Activated T-helper 1 cell treated with anti-CD3 and anti-CD28 coated beads, Interleukin-12 subunit alpha, Interleukin-12 subunit beta, Interleukin-2, Interleukin-4 antibody, amounts not matched to agents 30 ng/mL and 10 ng/mL and 1 ng/mL, durations not matched to agents 14 hours and 24 hours and 36 hours (primary cell): ENCODE measurements around the gene NXPE3. TPM values are rescaled to one million over a fixed set of nuclear protein-coding genes. Genes with fewer than 3 reads are reported as not detected.
"Not testable (repeated sequence)": the region's sequence is repeated elsewhere in the genome, so short reads cannot be mapped to it uniquely, and the experiment has no call there.

Source experiments
- DNase-seq: peaks from one replicate; pipeline ENCODE4 v3.0.0; 2021; ENCODE audit warnings: low spot score
- H3K27ac Mint-ChIP-seq: one replicate; pipeline ENCODE4 v1.8.0; 2021; ENCODE audit warnings: mild to moderate bottlenecking, mixed read lengths
- H3K27me3 Mint-ChIP-seq: one replicate; pipeline ENCODE4 v1.8.0; 2022; ENCODE audit warnings: mild to moderate bottlenecking, moderate library complexity, mixed read lengths; ENCODE audit not compliant: insufficient read depth
- H3K36me3 Mint-ChIP-seq: one replicate; pipeline ENCODE4 v1.8.0; 2021; ENCODE audit warnings: low read depth, mixed read lengths
- H3K4me1 Mint-ChIP-seq: one replicate; pipeline ENCODE4 v1.8.0; 2021; ENCODE audit warnings: low read depth, mixed read lengths
- H3K4me3 Mint-ChIP-seq: one replicate; pipeline ENCODE4 v1.8.0; 2021; ENCODE audit warnings: mild to moderate bottlenecking, moderate library complexity, mixed read lengths
- H3K9me3 Mint-ChIP-seq: one replicate; pipeline ENCODE4 v1.8.0; 2021; ENCODE audit warnings: mixed read lengths
- intact Hi-C: fragments of 100-400 bp; cut with micrococcal nuclease; formaldehyde crosslinking; loops from one replicate; pipeline ENCODE4 v1.15.1; 2024
- total RNA-seq: library from RNA; stranded (reverse); gene quantifications from 2 replicates; pipeline ENCODE4 v1.2.3, GENCODE V29; 2022

The NXPE3 gene
- 17.6 and 17.8 TPM in 2 replicates for total RNA-seq

DNA sequence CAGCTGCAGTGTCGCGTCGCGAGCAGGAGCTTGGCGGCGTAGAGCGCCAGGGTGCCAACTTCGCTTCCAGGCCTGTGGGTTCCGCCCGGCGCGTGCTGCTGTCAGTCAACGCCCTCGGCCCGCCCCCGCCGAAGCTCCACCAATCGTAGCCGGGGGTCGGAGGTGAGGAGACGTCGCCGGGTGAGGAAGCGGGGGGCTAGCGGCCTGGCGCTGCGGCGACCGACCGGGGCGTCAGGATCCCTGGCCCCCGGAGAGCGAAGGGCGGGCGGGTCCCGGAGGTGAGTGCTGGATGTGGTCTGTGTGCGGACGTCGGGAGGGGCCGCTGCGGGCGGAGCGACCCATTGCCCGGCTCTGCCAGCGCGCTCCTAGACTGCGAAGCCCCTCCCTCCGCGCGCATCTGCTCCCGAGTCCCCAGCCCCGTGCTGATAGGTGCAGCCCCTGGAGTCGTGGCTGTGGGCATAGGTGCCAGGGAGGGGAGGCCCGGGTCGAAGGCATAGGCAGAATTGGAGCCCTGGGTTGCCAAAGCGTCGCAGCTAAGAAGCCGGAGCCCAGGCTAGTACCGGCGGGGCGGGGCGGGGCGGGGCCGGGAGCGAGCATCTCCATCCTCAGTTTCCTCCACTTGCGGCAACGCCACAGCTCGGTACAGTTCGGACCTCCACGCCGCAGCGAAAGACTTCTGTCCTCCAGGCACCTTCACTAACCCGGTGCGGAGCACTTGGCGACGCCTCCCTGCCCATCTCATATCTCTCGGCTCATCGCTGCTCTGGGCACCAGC lies at the start of gene NXPE3:
Gene NXPE3, plus strand, starts transcription at position 165 of the 775 bp plus-strand sequence. CDS start 6,386 bp downstream, outside the sequence.
- Mint-ChIP-seq H3K36me3 (peaks cover 13% of the 10 kb centered on the region), H3K4me3 (peak within 1 kb of the TSS; percentile 96), H3K9me3 (no peaks in the 10 kb centered on the region), H3K4me1 (peaks cover 38% of the 10 kb centered on the region), H3K27ac (peak within 1 kb of the TSS; percentile 85), H3K27me3 (no peaks in the 10 kb centered on the region)
- intact Hi-C loops = loop anchor here (1.0 to 5.0 kb wide), 9 partner anchors 10 to 1378 kb away; partner anchors contain the start of genes CEP97, LNP1, NFKBIZ and PCNP
- DNase-seq = peak; percentile 92

DNA sequence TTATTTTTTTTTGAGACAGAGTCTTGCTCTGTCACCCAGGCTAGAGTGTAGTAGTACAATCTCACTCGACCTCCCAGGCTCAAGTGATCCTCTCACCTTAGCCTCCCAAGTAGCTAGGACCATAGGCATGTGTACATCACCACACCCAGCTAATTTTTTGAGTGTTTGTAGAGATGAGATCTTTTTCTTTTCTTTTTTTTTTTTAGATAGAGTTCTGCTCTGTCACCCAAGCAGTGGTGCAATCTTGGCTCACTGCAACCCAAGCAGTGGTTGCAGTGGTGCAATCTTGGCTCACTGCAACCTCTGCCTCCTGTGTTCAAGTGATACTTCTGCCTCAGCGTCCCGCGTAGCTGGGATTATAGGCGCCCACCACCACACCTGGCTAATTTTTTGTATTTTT lies 49.4 kb upstream of the NXPE3 start:
- Mint-ChIP-seq H3K36me3 (peaks cover 34% of the 10 kb centered on the region), H3K4me3 (no peak overlapping the region), H3K27ac (no peak overlapping the region), H3K9me3 (no peaks in the 10 kb centered on the region), H3K27me3 (no peaks in the 10 kb centered on the region), H3K4me1 (peaks cover 23% of the 10 kb centered on the region)
- intact Hi-C loops = no loop called here
- no peak for DNase-seq

- Mint-ChIP-seq H3K4me3 (no peak overlapping the region), H3K36me3 (peaks cover 44% of the 10 kb centered on the region), H3K27ac (no peak overlapping the region), H3K4me1 (peaks cover 16% of the 10 kb centered on the region), H3K27me3 (no peaks in the 10 kb centered on the region), H3K9me3 (no peaks in the 10 kb centered on the region)
- intact Hi-C loops = no loop called here
- no peak for DNase-seq
These were observed 48.2 kb upstream of the NXPE3 start for GRCh38 chr3:101730839-101731238.

DNA sequence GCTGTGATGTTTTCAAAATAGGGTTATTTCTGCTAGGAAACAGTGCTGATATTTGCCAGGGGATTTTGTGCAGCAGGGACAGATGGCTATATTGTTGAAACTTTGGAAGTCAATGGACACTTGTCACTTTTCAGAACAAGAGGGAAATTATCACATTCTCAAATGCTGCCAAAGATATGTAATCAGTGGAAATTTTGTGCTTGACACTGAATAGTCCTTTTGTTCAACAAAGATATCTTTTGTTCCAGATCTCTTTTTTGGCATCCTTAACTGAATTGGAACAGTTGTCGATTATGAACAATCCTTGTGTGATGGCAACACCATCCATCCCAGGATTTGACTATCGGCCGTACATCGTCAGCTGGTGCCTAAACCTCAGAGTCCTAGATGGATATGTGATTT lies 46.8 kb upstream of the NXPE3 start:
- H3K9me3 Mint-ChIP-seq = peaks cover 5% of the 10 kb centered on the region
- no peak overlapping the region for H3K4me3 Mint-ChIP-seq
- intact Hi-C loops = no loop called here
- no peaks in the 10 kb centered on the region for H3K27me3 Mint-ChIP-seq
- no peak overlapping the region for H3K27ac Mint-ChIP-seq
- DNase-seq = no peak
- peaks cover 54% of the 10 kb centered on the region for H3K36me3 Mint-ChIP-seq
- H3K4me1 Mint-ChIP-seq = peaks cover 2% of the 10 kb centered on the region

- H3K4me3 Mint-ChIP-seq = no peak overlapping the region
- no peak for DNase-seq
- intact Hi-C loops = no loop called here
- H3K4me1 Mint-ChIP-seq = no peaks in the 10 kb centered on the region
- no peak overlapping the region for H3K27ac Mint-ChIP-seq
- H3K36me3 Mint-ChIP-seq = peaks cover 68% of the 10 kb centered on the region
- no peaks in the 10 kb centered on the region for H3K27me3 Mint-ChIP-seq
- peaks cover 13% of the 10 kb centered on the region for H3K9me3 Mint-ChIP-seq
These were observed 43.2 kb upstream of the NXPE3 start for GRCh38 chr3:101735833-101736232.

DNA sequence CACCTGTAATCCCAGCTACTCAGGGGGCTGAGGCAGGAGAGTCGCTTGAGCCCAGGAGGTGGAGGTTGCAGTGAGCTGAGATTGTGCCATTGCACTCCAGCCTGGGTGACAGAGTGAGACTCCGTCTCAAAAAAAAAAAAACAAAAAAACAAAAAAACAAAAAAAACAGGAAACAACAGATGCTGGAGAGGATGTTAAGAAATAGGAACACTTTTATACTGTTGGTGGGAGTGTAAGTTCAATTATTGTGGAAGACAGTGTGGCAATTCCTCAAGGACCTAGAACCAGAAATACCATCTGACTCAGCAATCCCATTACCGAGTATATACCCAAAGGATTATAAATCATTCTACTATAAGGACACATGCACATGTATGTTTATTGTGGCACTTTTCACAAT lies 37.1 kb upstream of the NXPE3 start:
- H3K27me3 Mint-ChIP-seq, H3K27ac Mint-ChIP-seq, intact Hi-C loops, H3K4me3 Mint-ChIP-seq, DNase-seq, H3K4me1 Mint-ChIP-seq: not testable (repeated sequence)
- Mint-ChIP-seq H3K9me3 (peaks cover 14% of the 10 kb centered on the region), H3K36me3 (peaks cover 46% of the 10 kb centered on the region)

GRCh38 chr3:101744811-101745210 lies 34.2 kb upstream of the NXPE3 start:
- DNase-seq = no peak
- Mint-ChIP-seq H3K9me3 (peaks cover 3% of the 10 kb centered on the region), H3K27me3 (no peaks in the 10 kb centered on the region), H3K36me3 (peaks cover 29% of the 10 kb centered on the region), H3K27ac (no peak overlapping the region), H3K4me1 (no peaks in the 10 kb centered on the region), H3K4me3 (no peak overlapping the region)
- intact Hi-C loops = no loop called here

DNA sequence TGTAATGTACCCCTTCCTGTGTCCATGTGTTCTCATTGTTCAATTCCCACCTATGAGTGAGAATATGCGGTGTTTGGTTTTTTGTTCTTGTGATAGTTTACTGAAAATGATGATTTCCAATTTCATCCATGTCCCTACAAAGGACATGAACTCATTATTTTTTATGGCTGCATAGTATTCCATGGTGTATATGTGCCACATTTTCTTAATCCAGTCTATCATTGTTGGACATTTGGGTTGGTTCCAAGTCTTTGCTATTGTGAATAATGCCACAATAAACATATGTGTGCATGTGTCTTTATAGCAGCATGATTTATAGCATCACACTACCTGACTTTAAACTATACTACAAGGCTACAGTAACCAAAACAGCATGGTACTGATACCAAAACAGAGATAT lies 33.1 kb upstream of the NXPE3 start:
- DNase-seq, H3K4me3 Mint-ChIP-seq, H3K9me3 Mint-ChIP-seq, H3K4me1 Mint-ChIP-seq, H3K27me3 Mint-ChIP-seq, intact Hi-C loops, H3K27ac Mint-ChIP-seq: not testable (repeated sequence)
- H3K36me3 Mint-ChIP-seq = peaks cover 29% of the 10 kb centered on the region

GRCh38 chr3:101753386-101754113 lies 25.5 kb upstream of the NXPE3 start:
- H3K27ac Mint-ChIP-seq = not testable (repeated sequence)

DNA sequence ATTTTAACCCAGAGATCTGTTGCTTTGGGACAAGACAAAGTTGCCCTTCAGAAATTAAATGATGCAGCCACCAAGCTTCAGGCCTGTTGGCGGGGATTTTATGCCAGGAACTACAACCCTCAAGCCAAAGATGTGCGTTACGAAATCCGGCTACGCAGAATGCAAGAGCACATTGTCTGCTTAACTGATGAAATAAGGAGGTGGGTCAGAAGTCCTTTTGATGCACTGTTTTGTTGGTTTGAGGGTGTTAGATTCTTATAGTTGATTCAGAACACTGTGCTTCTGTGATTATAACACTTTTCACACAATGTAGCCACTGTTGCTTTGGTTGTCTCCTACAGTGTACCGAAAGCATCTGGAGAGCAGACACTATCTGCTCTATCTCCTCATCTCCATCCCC lies 20.8 kb upstream of the NXPE3 start:
- Mint-ChIP-seq H3K27me3 (no peaks in the 10 kb centered on the region), H3K27ac (no peak overlapping the region), H3K4me1 (peaks cover 19% of the 10 kb centered on the region), H3K36me3 (peaks cover 61% of the 10 kb centered on the region), H3K9me3 (no peaks in the 10 kb centered on the region), H3K4me3 (no peak overlapping the region)
- no peak for DNase-seq
- intact Hi-C loops = no loop called here

More at GRCh38 chr3:101753386-101754113, 25.5 kb upstream of the NXPE3 start:
- peak; percentile 16 for DNase-seq
- intact Hi-C loops, H3K4me3 Mint-ChIP-seq, H3K9me3 Mint-ChIP-seq, H3K27me3 Mint-ChIP-seq: not testable (repeated sequence)
- peaks cover 48% of the 10 kb centered on the region for H3K36me3 Mint-ChIP-seq
- H3K4me1 Mint-ChIP-seq = peaks cover 13% of the 10 kb centered on the region

- Mint-ChIP-seq H3K4me1 (peaks cover 19% of the 10 kb centered on the region), H3K27me3 (no peaks in the 10 kb centered on the region), H3K4me3 (no peak overlapping the region), H3K36me3 (peaks cover 52% of the 10 kb centered on the region), H3K9me3 (no peaks in the 10 kb centered on the region), H3K27ac (no peak overlapping the region)
- intact Hi-C loops = no loop called here
- no peak for DNase-seq
These were observed 16.9 kb upstream of the NXPE3 start for GRCh38 chr3:101762041-101762646.

DNA sequence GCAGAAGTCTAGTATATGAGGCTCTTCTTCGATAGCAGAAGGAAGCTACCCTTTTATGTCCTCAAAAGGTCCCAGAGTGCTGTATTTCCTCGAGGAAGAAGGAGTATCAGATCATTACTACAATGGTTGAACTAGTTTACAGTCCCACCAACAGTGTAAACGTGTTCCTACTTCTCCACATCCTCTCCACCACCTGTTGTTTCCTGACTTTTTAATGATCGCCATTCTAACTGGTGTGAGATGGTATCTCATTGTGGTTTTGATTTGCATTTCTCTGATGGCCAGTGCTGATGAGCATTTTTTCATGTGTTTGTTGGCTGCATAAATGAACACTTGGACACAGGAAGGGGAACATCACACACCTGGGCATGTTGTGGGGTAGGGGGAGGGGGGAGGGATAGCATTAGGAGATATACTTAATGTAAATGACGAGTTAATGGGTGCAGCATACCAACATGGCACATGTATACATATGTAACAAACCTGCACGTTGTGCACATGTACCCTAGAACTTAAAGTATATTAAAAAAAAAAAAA lies 1.2 kb upstream of the NXPE3 start:
- H3K36me3 Mint-ChIP-seq, H3K27ac Mint-ChIP-seq, H3K27me3 Mint-ChIP-seq, DNase-seq, H3K9me3 Mint-ChIP-seq: not testable (repeated sequence)
- intact Hi-C loops = loop anchor here (2.0 to 5.0 kb wide), 3 partner anchors 71 to 1377 kb away; partner anchors contain the start of genes LNP1, NFKBIZ, PCNP and TOMM70
- peak overlapping the region; percentile 0 for H3K4me3 Mint-ChIP-seq
- H3K4me1 Mint-ChIP-seq = peaks cover 28% of the 10 kb centered on the region
